ENCODE results near the gene SLC25A38.

DNA sequence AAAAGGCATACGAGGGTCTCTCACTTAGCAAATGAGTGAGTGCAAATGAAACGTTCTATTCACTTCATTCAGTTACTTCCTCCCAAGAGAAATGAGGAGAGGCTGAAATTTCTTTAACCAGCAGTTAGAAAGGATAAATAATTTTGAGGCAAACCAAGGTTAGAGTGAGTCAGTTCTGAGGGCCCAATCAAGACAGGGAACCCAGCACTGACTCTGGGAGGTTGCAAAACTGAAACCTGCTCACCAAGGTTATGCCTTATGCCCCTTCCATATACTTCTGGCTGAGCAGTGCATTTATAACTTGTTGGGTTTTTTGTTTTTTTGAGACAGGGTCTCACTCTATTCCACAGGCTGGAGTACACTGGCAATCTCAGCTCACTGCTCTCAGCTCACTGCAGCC, 18.8 kb downstream of the SLC25A38 start:
- TF ChIP-seq TCF4 (CRISPR knock-in tag; IDR thresholded peaks at IDR 0.05; ENCODE audit: borderline replicate concordance) (no peak), CREB5 (CRISPR knock-in tag; IDR thresholded peaks at IDR 0.05; ENCODE audit: low read depth) (no peak), OSR1 (CRISPR knock-in tag; IDR thresholded peaks at IDR 0.05) (no peak), GLIS3 (CRISPR knock-in tag; IDR thresholded peaks at IDR 0.05) (no peak), ZFP3 (CRISPR knock-in tag; IDR thresholded peaks at IDR 0.05) (no peak), ZNF565 (CRISPR knock-in tag; conservative IDR thresholded peaks at IDR 0.05; ENCODE audit: low read depth) (no peak), SNAI2 (CRISPR knock-in tag; IDR thresholded peaks at IDR 0.05) (no peak), CSRNP3 (CRISPR knock-in tag; IDR thresholded peaks at IDR 0.05) (no peak)
- TF ChIP-seq, protein P1, sequence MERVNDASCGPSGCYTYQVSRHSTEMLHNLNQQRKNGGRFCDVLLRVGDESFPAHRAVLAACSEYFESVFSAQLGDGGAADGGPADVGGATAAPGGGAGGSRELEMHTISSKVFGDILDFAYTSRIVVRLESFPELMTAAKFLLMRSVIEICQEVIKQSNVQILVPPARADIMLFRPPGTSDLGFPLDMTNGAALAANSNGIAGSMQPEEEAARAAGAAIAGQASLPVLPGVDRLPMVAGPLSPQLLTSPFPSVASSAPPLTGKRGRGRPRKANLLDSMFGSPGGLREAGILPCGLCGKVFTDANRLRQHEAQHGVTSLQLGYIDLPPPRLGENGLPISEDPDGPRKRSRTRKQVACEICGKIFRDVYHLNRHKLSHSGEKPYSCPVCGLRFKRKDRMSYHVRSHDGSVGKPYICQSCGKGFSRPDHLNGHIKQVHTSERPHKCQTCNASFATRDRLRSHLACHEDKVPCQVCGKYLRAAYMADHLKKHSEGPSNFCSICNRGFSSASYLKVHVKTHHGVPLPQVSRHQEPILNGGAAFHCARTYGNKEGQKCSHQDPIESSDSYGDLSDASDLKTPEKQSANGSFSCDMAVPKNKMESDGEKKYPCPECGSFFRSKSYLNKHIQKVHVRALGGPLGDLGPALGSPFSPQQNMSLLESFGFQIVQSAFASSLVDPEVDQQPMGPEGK (CRISPR knock-in tag; IDR thresholded peaks at IDR 0.05; ENCODE audit: borderline replicate concordance) = no peak

All from SK-N-SH treated with all-trans-retinoic acid at 6 μM for 48 hours (cell line).